Measurements from ENCODE around the gene SLC44A3.

DNA sequence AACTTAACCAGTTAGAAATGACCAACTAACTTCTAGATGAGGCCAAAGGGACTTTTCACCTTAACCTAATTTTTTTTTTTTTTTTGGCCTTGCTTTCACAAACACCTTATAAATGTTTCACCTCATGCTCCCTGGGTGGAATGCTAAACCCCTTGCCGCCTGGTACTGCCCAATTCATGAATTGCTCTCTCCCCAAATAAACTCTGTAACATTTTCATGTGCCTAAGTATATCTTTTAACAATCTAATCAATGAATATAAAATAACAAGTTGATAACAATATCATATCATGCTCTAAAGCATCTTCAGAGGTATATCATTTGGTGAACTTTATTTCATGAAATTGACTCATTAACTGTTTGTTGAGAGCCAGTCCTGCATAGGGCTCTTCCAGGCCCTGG is 117.7 kb downstream of the SLC44A3 start:
- TF ChIP-seq, protein P1, sequence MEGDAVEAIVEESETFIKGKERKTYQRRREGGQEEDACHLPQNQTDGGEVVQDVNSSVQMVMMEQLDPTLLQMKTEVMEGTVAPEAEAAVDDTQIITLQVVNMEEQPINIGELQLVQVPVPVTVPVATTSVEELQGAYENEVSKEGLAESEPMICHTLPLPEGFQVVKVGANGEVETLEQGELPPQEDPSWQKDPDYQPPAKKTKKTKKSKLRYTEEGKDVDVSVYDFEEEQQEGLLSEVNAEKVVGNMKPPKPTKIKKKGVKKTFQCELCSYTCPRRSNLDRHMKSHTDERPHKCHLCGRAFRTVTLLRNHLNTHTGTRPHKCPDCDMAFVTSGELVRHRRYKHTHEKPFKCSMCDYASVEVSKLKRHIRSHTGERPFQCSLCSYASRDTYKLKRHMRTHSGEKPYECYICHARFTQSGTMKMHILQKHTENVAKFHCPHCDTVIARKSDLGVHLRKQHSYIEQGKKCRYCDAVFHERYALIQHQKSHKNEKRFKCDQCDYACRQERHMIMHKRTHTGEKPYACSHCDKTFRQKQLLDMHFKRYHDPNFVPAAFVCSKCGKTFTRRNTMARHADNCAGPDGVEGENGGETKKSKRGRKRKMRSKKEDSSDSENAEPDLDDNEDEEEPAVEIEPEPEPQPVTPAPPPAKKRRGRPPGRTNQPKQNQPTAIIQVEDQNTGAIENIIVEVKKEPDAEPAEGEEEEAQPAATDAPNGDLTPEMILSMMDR (IDR thresholded peaks at IDR 0.05), result no peak
- TF ChIP-seq POLR2A (IDR thresholded peaks at IDR 0.05), result no peak
- no peak for TF ChIP-seq POLR2AphosphoS5 (IDR thresholded peaks at IDR 0.05)
